NCI-H1694 (cell line): ENCODE data around the gene CISD3.
"Not testable (repeated sequence)": the region's sequence is repeated elsewhere in the genome, so short reads cannot be mapped to it uniquely, and the experiment has no call there.

ENCODE experiments used
- DNase-seq: peaks from one replicate; lab custom pipeline; 2025; lab: John Stamatoyannopoulos, UW

CISD3 gene

GRCh38 chr17:38707678-38708351, 22.3 kb upstream of the CISD3 start:
- no peak for DNase-seq

GRCh38 chr17:38709104-38709820, 20.9 kb upstream of the CISD3 start:
- no peak for DNase-seq

- no peak for DNase-seq
These were observed 20.1 kb upstream of the CISD3 start for GRCh38 chr17:38709864-38710603.

GRCh38 chr17:38710604-38710962, 19.6 kb upstream of the CISD3 start:
- no peak for DNase-seq

- DNase-seq, result no peak
These were observed 19.2 kb upstream of the CISD3 start for GRCh38 chr17:38710985-38711384.

GRCh38 chr17:38711792-38712571, 18.2 kb upstream of the CISD3 start:
- DNase-seq, result no peak

- DNase-seq, result no peak
These were observed 17.5 kb upstream of the CISD3 start for GRCh38 chr17:38712593-38712992.

GRCh38 chr17:38713456-38714075, 16.6 kb upstream of the CISD3 start:
- DNase-seq, result no peak

- no peak for DNase-seq
These were observed 14.8 kb upstream of the CISD3 start for GRCh38 chr17:38715216-38715943.

GRCh38 chr17:38716368-38717005, 13.7 kb upstream of the CISD3 start:
- DNase-seq, result no peak

GRCh38 chr17:38717139-38717745, 12.9 kb upstream of the CISD3 start:
- DNase-seq, result no peak

- DNase-seq, result no peak
These were observed 10.7 kb upstream of the CISD3 start for GRCh38 chr17:38719289-38719942.

- DNase-seq, result no peak
These were observed 10.0 kb upstream of the CISD3 start for GRCh38 chr17:38719943-38720641.

GRCh38 chr17:38720941-38721340, 9.2 kb upstream of the CISD3 start:
- no peak for DNase-seq

GRCh38 chr17:38721802-38722201, 8.3 kb upstream of the CISD3 start:
- no peak for DNase-seq

GRCh38 chr17:38724337-38724988, 5.7 kb upstream of the CISD3 start:
- peak; percentile 89 for DNase-seq

GRCh38 chr17:38725066-38725465, 5.1 kb upstream of the CISD3 start:
- DNase-seq, result no peak

- DNase-seq, result not testable (repeated sequence)
These were observed 4.0 kb upstream of the CISD3 start for GRCh38 chr17:38726145-38726544.

- no peak for DNase-seq
These were observed 2.4 kb upstream of the CISD3 start for GRCh38 chr17:38727736-38728135.
